Loucy (cell line): ENCODE data around the gene CPLANE2.

Source experiments
- EZH2phosphoT487 ChIP-seq: fragments of 200-600 bp; IDR thresholded peaks from 2 replicates; pipeline ENCODE4 v1.6.1; 2018; ENCODE audit warnings: antibody characterized with exemption, mild to moderate bottlenecking, moderate library complexity, borderline replicate concordance
- TF ChIP-seq, protein P1 (sequence below): fragments of 200-600 bp; sonication (generic); conservative IDR thresholded peaks from 2 replicates; pipeline ENCODE4 v1.5.1; 2014; ENCODE audit warnings: mild to moderate bottlenecking, antibody characterized with exemption, low read length

DNA sequence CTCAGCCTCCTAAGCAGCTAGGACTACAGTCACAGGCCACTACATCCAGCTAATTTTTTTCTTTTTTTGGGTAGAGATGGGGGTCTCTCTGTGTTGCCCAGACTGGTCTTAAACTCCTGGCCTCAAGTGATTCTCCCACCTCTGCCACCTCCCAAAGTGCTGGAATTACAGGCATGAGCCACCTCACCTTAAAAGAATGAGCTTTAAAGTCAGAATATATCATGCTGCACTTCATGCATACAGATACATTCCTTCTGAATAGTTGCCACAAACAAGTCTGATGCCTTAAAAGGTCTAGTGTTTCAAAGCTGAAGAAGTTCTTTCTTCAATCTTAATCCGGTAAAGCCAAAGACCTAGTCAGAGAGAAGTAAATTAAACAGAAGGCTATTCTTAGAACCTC lies 23.8 kb upstream of the CPLANE2 start:
- TF ChIP-seq, protein P1, sequence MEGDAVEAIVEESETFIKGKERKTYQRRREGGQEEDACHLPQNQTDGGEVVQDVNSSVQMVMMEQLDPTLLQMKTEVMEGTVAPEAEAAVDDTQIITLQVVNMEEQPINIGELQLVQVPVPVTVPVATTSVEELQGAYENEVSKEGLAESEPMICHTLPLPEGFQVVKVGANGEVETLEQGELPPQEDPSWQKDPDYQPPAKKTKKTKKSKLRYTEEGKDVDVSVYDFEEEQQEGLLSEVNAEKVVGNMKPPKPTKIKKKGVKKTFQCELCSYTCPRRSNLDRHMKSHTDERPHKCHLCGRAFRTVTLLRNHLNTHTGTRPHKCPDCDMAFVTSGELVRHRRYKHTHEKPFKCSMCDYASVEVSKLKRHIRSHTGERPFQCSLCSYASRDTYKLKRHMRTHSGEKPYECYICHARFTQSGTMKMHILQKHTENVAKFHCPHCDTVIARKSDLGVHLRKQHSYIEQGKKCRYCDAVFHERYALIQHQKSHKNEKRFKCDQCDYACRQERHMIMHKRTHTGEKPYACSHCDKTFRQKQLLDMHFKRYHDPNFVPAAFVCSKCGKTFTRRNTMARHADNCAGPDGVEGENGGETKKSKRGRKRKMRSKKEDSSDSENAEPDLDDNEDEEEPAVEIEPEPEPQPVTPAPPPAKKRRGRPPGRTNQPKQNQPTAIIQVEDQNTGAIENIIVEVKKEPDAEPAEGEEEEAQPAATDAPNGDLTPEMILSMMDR = no peak
- TF ChIP-seq EZH2phosphoT487 = no peak
